H1 (cell line): Measurements from ENCODE around the gene ZFP90. TPM values are rescaled to one million over a fixed set of nuclear protein-coding genes. Genes with fewer than 3 reads are reported as not detected.
"Not testable (repeated sequence)": the region's sequence is repeated elsewhere in the genome, so short reads cannot be mapped to it uniquely, and the experiment has no call there.

Source experiments
- CTCF ChIA-PET: fragments of 300-600 bp; sonication (Branson Sonifier 250); formaldehyde crosslinking; loops from one replicate; lab custom pipeline; 2021; ENCODE audit not compliant: partially characterized antibody; lab: Charles Lee
- POLR2A ChIA-PET: fragments of 300-600 bp; sonication (Branson Sonifier 250); formaldehyde crosslinking; loops from one replicate; lab custom pipeline; 2021; ENCODE audit warnings: inconsistent platforms; ENCODE audit not compliant: partially characterized antibody; lab: Charles Lee
- DNase-seq, 2 experiments: peaks; one replicate each; pipeline versions ENCODE4 v3.0.0 to v3.0.0-alpha.2; 2010 to 2022; ENCODE audit warnings: low spot score in 2 of 2, low read depth in 1 of 2, mixed read lengths in 1 of 2
- FAIRE-seq: peaks from 2 replicates; lab custom pipeline; 2011; peaks lifted over from hg19 to GRCh38; lab: Jason Lieb, UNC
- H2AFZ ChIP-seq: 2 replicates; pipeline ENCODE4 v1.8.1; 2012; ENCODE audit warnings: low read length, inconsistent platforms
- H2AK5ac ChIP-seq: 2 replicates; pipeline ENCODE4 v1.6.1; 2013; ENCODE audit warnings: low read depth, low read length
- H2BK120ac ChIP-seq: replicated peaks from 2 replicates; pipeline ENCODE3; 2013; ENCODE audit warnings: low read depth, low read length, inconsistent platforms
- H2BK12ac ChIP-seq: 2 replicates; pipeline ENCODE4 v1.6.1; 2013; ENCODE audit warnings: low read depth, low read length
- H2BK15ac ChIP-seq: 2 replicates; pipeline ENCODE4 v1.6.1; 2013; ENCODE audit warnings: low read length
- H2BK20ac ChIP-seq: 2 replicates; pipeline ENCODE4 v1.6.1; 2013; ENCODE audit warnings: low read length
- H2BK5ac ChIP-seq: 2 replicates; pipeline ENCODE4 v1.6.1; 2013; ENCODE audit warnings: low read depth, low read length
- H3K14ac ChIP-seq: 2 replicates; pipeline ENCODE4 v1.6.1; 2013; ENCODE audit warnings: inconsistent platforms; ENCODE audit not compliant: insufficient read length
- H3K18ac ChIP-seq: 2 replicates; pipeline ENCODE4 v1.6.1; 2013; ENCODE audit warnings: low read length; ENCODE audit errors: extremely low read depth
- H3K23ac ChIP-seq: 2 replicates; pipeline ENCODE4 v1.6.1; 2013; ENCODE audit warnings: inconsistent platforms; ENCODE audit not compliant: insufficient read length
- H3K23me2 ChIP-seq: 2 replicates; pipeline ENCODE4 v1.6.1; 2013; ENCODE audit warnings: low read depth, low read length
- H3K27ac ChIP-seq: 2 replicates; pipeline ENCODE4 v1.6.1; 2011; ENCODE audit warnings: low read depth, low read length, inconsistent platforms
- H3K27me3 ChIP-seq, 4 experiments: replicated peaks in 1 of 4; 1 replicate in 1 of 4; 2 replicates in 3 of 4; pipeline versions ENCODE4 v1.6.1 to v1.8.1; 2011 to 2013; ENCODE audit warnings: low read length in 3 of 4, mild to moderate bottlenecking in 3 of 4, inconsistent platforms in 2 of 4, mixed read lengths in 2 of 4, moderate library complexity in 1 of 4; ENCODE audit not compliant: control insufficient read depth in 3 of 4, insufficient read depth in 3 of 4; ENCODE audit errors: extremely low read depth in 1 of 4
- H3K36me3 ChIP-seq, 4 experiments: 2 replicates each; pipeline versions ENCODE4 v1.6.1 to v1.8.1; 2011 to 2013; ENCODE audit warnings: mild to moderate bottlenecking in 4 of 4, low read length in 3 of 4, moderate library complexity in 2 of 4, control low read depth in 1 of 4, inconsistent platforms in 1 of 4; ENCODE audit not compliant: insufficient read depth in 4 of 4, control insufficient read depth in 2 of 4
- H3K4ac ChIP-seq: replicated peaks from 2 replicates; pipeline ENCODE3; 2013; ENCODE audit warnings: low read length, low read depth, mixed read lengths, inconsistent platforms; ENCODE audit not compliant: insufficient read length
- H3K4me1 ChIP-seq, 4 experiments: replicated peaks in 1 of 4; 1 replicate in 1 of 4; 2 replicates in 3 of 4; pipeline versions ENCODE4 v1.6.1 to v1.8.1; 2011 to 2013; ENCODE audit warnings: low read length in 3 of 4, inconsistent platforms in 2 of 4, mixed read lengths in 1 of 4; ENCODE audit not compliant: insufficient read depth in 4 of 4, control insufficient read depth in 3 of 4
- H3K4me2 ChIP-seq, 2 experiments: 2 replicates each; pipeline versions ENCODE4 v1.6.1 to v1.8.1; 2011 to 2013; ENCODE audit warnings: low read depth in 2 of 2, low read length in 2 of 2, control low read depth in 1 of 2, inconsistent platforms in 1 of 2, mild to moderate bottlenecking in 1 of 2; ENCODE audit not compliant: insufficient read depth in 1 of 2
- H3K4me3 ChIP-seq, 4 experiments: fragments of 200-600, 300-600 bp in 1 of 4; sonication (generic), shearing (Covaris generic), sonication (Bioruptor Twin) in 1 of 4; 2 replicates each; pipeline versions ENCODE4 v1.5.1 to v1.8.1; 2011 to 2016; ENCODE audit warnings: low read length in 4 of 4, low read depth in 3 of 4, control low read depth in 2 of 4, inconsistent platforms in 2 of 4, mild to moderate bottlenecking in 2 of 4, mixed read lengths in 1 of 4, moderate library complexity in 1 of 4; ENCODE audit not compliant: insufficient read depth in 2 of 4; ENCODE audit errors: extremely low read depth in 1 of 4
- H3K56ac ChIP-seq: replicated peaks from 2 replicates; pipeline ENCODE3; 2013; ENCODE audit warnings: low read depth, mild to moderate bottlenecking, mixed read lengths, low read length, inconsistent platforms; ENCODE audit not compliant: insufficient read length
- H3K79me1 ChIP-seq: 2 replicates; pipeline ENCODE4 v1.6.1; 2013; ENCODE audit warnings: low read depth, low read length, control low read depth
- H3K79me2 ChIP-seq, 2 experiments: 2 replicates each; pipeline versions ENCODE4 v1.6.1 to v1.8.1; 2012 to 2013; ENCODE audit warnings: low read length in 2 of 2, mild to moderate bottlenecking in 2 of 2, inconsistent platforms in 1 of 2; ENCODE audit not compliant: insufficient read depth in 2 of 2, control insufficient read depth in 1 of 2
- H3K9ac ChIP-seq, 4 experiments: replicated peaks in 1 of 4; 1 replicate in 1 of 4; 2 replicates in 3 of 4; pipeline versions ENCODE4 v1.6.1 to v1.8.1; 2011 to 2013; ENCODE audit warnings: low read depth in 3 of 4, low read length in 3 of 4, control low read depth in 2 of 4, mild to moderate bottlenecking in 2 of 4, moderate library complexity in 2 of 4, inconsistent platforms in 1 of 4; ENCODE audit errors: extremely low read depth in 1 of 4
- H3K9me3 ChIP-seq, 2 experiments: 2 replicates each; pipeline versions ENCODE4 v1.6.1 to v1.8.1; 2012 to 2013; ENCODE audit warnings: mild to moderate bottlenecking in 2 of 2, moderate library complexity in 2 of 2, control low read depth in 1 of 2, inconsistent platforms in 1 of 2, low read depth in 1 of 2, low read length in 1 of 2, mixed read lengths in 1 of 2; ENCODE audit not compliant: insufficient read depth in 2 of 2
- H4K20me1 ChIP-seq, 2 experiments: replicated peaks in 1 of 2; 2 replicates each; pipeline versions ENCODE3 to v1.8.1; 2011 to 2013; ENCODE audit warnings: inconsistent platforms in 2 of 2, low read length in 2 of 2, mild to moderate bottlenecking in 1 of 2; ENCODE audit not compliant: insufficient read depth in 2 of 2, control insufficient read depth in 1 of 2
- H4K5ac ChIP-seq: 2 replicates; pipeline ENCODE4 v1.6.1; 2013; ENCODE audit warnings: low read length, low read depth, mixed read lengths, inconsistent platforms; ENCODE audit not compliant: insufficient read length
- H4K8ac ChIP-seq: 2 replicates; pipeline ENCODE4 v1.8.0; 2013; ENCODE audit warnings: mild to moderate bottlenecking, moderate library complexity, low read length, inconsistent platforms; ENCODE audit not compliant: insufficient read depth; ENCODE audit errors: extremely low read depth
- H4K91ac ChIP-seq: replicated peaks from 2 replicates; pipeline ENCODE3; 2013; ENCODE audit warnings: low read length, mixed read lengths, inconsistent platforms; ENCODE audit not compliant: insufficient read length
- EZH2 ChIP-seq: fragments of 200-600 bp; sonication (generic); IDR thresholded peaks from 2 replicates; pipeline ENCODE4 v1.7.1; 2012; ENCODE audit warnings: low read depth, mild to moderate bottlenecking, moderate library complexity, low read length, inconsistent platforms; ENCODE audit not compliant: severe bottlenecking
- RNF2 ChIP-seq: fragments of 200-900, 300-1000 bp; sonication (generic); IDR thresholded peaks from 2 replicates; pipeline ENCODE4 v1.7.1; 2016; ENCODE audit warnings: borderline replicate concordance, low read depth, mild to moderate bottlenecking, antibody characterized with exemption, low read length; ENCODE audit not compliant: poor library complexity, severe bottlenecking; ENCODE audit errors: missing control alignments
- RXRA ChIP-seq: IDR thresholded peaks from 2 replicates; pipeline ENCODE4 v1.6.1; 2011; ENCODE audit warnings: low read depth, mild to moderate bottlenecking, low read length, moderate library complexity; ENCODE audit not compliant: insufficient read depth
- SP1 ChIP-seq: IDR thresholded peaks from 2 replicates; pipeline ENCODE4 v1.6.1; 2011; ENCODE audit warnings: low read depth, low read length
- SP2 ChIP-seq: IDR thresholded peaks from 2 replicates; pipeline ENCODE4 v1.6.1; 2012; ENCODE audit warnings: mild to moderate bottlenecking, low read length, inconsistent platforms
- TAF1 ChIP-seq: IDR thresholded peaks from 2 replicates; pipeline ENCODE4 v1.6.1; 2011; ENCODE audit warnings: mild to moderate bottlenecking, low read depth, low read length
- WGBS, 2 experiments: shearing (Covaris generic) in 1 of 2; methylation state at CpG; one replicate each; pipeline versions ENCODE4 v1.1.6 to v1.1.7; 2013 to 2015; ENCODE audit warnings: low lambda C conversion rate in 2 of 2, mixed read lengths in 2 of 2, inconsistent platforms in 1 of 2, low coverage in 1 of 2, missing lambda C conversion rate in 1 of 2; ENCODE audit not compliant: insufficient replicate concordance in 2 of 2, insufficient coverage in 1 of 2, insufficient read length in 1 of 2; ENCODE audit errors: extremely low coverage in 1 of 2, missing lambda C conversion rate in 1 of 2; 5-methylcytosine and 5-hydroxymethylcytosine counted together
- polyA plus RNA-seq, 7 experiments: library from polyadenylated mRNA; depleted of rRNA in 3 of 7; stranded (reverse) in 5 of 7; unstranded in 2 of 7; fragments of >200 nt in 5 of 7; fragments of 200-250 nt in 2 of 7; gene quantifications; 1 replicate in 5 of 7; 2 replicates in 1 of 7; 4 replicates in 1 of 7; pipeline versions ENCODE4 v1.2.1 to v1.2.3, GENCODE V29; 2011 to 2013; ENCODE audit warnings: missing spikeins in 2 of 7, mixed read lengths in 2 of 7
- total RNA-seq: library from RNA; stranded (reverse); fragmentation: NEBNext Ultra II Directional; extraction: Animal tissue kit (Norgen Biotek cat#: 25700); gene quantifications from 2 replicates; pipeline ENCODE4 v1.2.1, GENCODE V29; 2021

The ZFP90 gene
- total and polyA plus RNA-seq, 2 of the 8 experiments (the other 6 are each of a cell fraction or from before 2014, with no cell fraction given), result 10.3 to 19.1 TPM

- TF ChIP-seq EZH2 (no peak), SP2 (no peak), SP1 (no peak), TAF1 (no peak), RNF2 (no peak), RXRA (no peak)
These were observed 14.1 kb downstream of the ZFP90 start (continued) for GRCh38 chr16:68553186-68553585.

- H2AK5ac ChIP-seq, H3K4ac ChIP-seq, H4K5ac ChIP-seq, H4K8ac ChIP-seq, H3K56ac ChIP-seq, DNase-seq, H3K23ac ChIP-seq, H3K23me2 ChIP-seq, FAIRE-seq, H2BK120ac ChIP-seq, H3K9ac ChIP-seq, H2BK12ac ChIP-seq, H3K27ac ChIP-seq, H3K4me2 ChIP-seq, H2BK15ac ChIP-seq, H2BK20ac ChIP-seq, H3K14ac ChIP-seq, H3K79me1 ChIP-seq, H2AFZ ChIP-seq, H3K4me1 ChIP-seq, H3K18ac ChIP-seq, H4K91ac ChIP-seq, H4K20me1 ChIP-seq, H2BK5ac ChIP-seq, H3K79me2 ChIP-seq, H3K4me3 ChIP-seq, H3K27me3 ChIP-seq: not testable (repeated sequence)
- ChIA-PET CTCF (interaction anchor here (0.7 kb wide), 1 partner anchor 15 kb away, joined by 3 read pairs; no protein-coding TSS in a partner anchor), POLR2A (interaction anchor here (1.2 kb wide), 1 partner anchor 26 kb away, joined by 3 read pairs; no protein-coding TSS in a partner anchor)
- H3K9me3 ChIP-seq, result peaks cover 71 to 80% of the 10 kb centered on the region in 2 experiments
- 89% methylated on average over 2 of the region's 2 CpGs; no CpG with 5 or more reads in 1 of the 2 experiments for WGBS, 2 experiments
- peaks cover 4 to 82% (median 51%) of the 10 kb centered on the region in 4 experiments for H3K36me3 ChIP-seq
These were observed 21.2 kb downstream of the ZFP90 start for GRCh38 chr16:68560341-68560740.
